ENCODE measurements around the gene AGAP6. TPM values are rescaled to one million over a fixed set of nuclear protein-coding genes. Genes with fewer than 3 reads are reported as not detected.
"Not testable (repeated sequence)": the region's sequence is repeated elsewhere in the genome, so short reads cannot be mapped to it uniquely, and the experiment has no call there.

The AGAP6 gene
- 3.2 and 4.7 TPM in 2 replicates for total RNA-seq

DNA sequence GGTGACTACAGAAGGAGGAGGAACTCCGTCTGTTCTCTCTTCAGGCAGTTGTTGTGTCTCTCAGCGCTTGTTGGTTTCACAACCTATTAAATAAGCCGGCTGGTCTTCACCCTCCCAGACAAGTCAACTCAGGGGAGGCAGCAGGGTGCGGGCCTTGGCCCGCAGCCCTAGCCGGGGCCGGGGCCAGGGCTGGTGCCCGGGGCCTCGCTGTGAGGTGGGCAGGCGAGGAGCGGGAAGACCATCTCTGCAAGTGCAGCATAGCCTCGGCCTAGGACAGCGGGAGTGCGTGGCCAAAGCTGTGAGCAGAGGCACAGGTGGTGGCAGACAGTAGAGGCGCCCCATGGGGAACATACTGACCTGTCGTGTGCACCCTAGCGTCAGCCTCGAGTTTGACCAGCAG lies at the start of gene AGAP6:
TSS of gene AGAP6 (plus strand) at position 31 of the 400 bp plus-strand sequence. CDS start at position 341, 310 bp downstream.
- not testable (repeated sequence) for H3K4me3 ChIP-seq (ENCODE audit: low read depth, low read length); DNase-seq (ENCODE audit: low read depth)

- peak; percentile 83 for DNase-seq (ENCODE audit: low read depth)
- peak within 1 kb of the TSS; percentile 74 for H3K4me3 ChIP-seq (ENCODE audit: low read depth, low read length)
These were observed 46.5 kb upstream of the AGAP6 start, which contains the start of the genes PARG and TIMM23B for GRCh38 chr10:49941447-49942338. Gene PARG (minus strand): TSS chr10:49942027. CDS start chr10:49941725, 302 bp downstream. Gene TIMM23B (plus strand): TSS chr10:49942053. CDS start chr10:49942195, 142 bp downstream.

DNA sequence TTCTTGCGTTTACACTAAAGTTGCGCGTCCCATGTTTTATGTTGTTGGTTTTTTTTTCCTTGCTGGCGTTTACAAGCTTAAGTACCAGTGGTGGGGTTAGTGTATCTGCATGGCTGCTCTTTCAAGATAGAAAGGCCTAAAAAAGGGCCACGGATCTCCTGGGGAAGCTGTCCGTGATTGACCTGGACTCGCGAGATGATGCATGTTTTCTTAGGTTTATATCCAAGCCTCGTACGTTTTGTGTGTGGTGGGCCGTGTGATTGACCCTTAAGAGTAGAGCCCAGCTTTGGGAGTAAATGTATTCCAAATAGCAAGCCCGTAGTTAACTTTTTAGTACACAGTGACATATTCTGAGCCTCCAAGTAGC lies 45.9 kb upstream of the AGAP6 start:
- H3K4me3 ChIP-seq (ENCODE audit: low read depth, low read length) = peak overlapping the region; percentile 74
- DNase-seq (ENCODE audit: low read depth) = peak; percentile 17

DNA sequence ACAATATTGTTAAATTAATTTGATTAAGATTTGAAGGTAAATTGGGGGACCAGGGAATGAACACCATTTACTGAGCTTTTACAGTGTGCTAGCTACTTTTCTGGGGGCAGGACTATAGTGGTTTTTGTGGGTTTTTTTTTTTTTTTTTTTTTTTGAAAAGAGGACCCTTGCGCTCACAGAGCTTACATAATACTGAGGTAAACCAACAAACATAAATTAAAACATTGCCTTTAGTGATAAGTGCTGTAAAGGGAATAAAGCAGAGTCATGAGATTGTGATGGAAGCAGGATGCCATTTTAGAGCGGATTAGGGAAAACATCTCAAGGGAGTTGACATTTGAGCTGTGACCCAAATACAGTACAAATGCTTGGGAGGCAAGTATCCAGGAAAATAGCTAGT lies 44.6 kb upstream of the AGAP6 start:
- not testable (repeated sequence) for DNase-seq (ENCODE audit: low read depth)
- H3K4me3 ChIP-seq (ENCODE audit: low read depth, low read length) = peak overlapping the region; percentile 21

- not testable (repeated sequence) for DNase-seq (ENCODE audit: low read depth); H3K4me3 ChIP-seq (ENCODE audit: low read depth, low read length)
These were observed 40.1 kb upstream of the AGAP6 start for GRCh38 chr10:49948142-49948541.

- not testable (repeated sequence) for DNase-seq (ENCODE audit: low read depth)
These were observed 39.5 kb upstream of the AGAP6 start for GRCh38 chr10:49948737-49949136.

GRCh38 chr10:49952006-49952405 lies 36.2 kb upstream of the AGAP6 start:
- not testable (repeated sequence) for DNase-seq (ENCODE audit: low read depth); H3K4me3 ChIP-seq (ENCODE audit: low read depth, low read length)

More at GRCh38 chr10:49948737-49949136, 39.5 kb upstream of the AGAP6 start:
- H3K4me3 ChIP-seq (ENCODE audit: low read depth, low read length) = not testable (repeated sequence)

GRCh38 chr10:49953122-49953521 lies 35.1 kb upstream of the AGAP6 start:
- peak; percentile 44 for DNase-seq (ENCODE audit: low read depth)
- H3K4me3 ChIP-seq (ENCODE audit: low read depth, low read length) = not testable (repeated sequence)

DNA sequence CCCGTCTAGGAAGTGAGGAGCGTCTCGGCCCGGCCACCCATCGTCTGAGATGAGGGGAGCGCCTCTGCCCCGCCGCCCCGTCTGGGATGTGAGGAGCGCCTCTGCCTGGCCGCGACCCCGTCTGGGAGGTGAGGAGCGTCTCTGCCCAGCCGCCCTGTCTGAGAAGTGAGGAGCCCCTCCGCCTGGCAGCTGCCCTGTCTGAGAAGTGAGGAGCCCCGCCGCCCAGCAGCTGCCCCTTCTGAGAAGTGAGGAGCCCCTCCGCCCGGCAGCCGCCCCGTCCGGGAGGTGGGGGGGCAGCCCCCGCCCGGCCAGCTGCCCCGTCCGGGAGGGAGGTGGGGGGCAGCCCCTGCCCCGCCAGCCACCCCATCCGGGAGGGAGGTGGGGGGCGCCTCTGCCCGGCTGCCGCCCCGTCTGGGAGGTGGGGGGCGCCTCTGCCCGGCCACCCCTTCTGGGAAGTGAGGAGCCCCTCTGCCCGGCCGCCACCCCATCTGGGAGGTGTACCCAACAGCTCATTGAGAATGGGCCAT lies 17.8 kb upstream of the AGAP6 start:
- not testable (repeated sequence) for DNase-seq (ENCODE audit: low read depth); H3K4me3 ChIP-seq (ENCODE audit: low read depth, low read length)

DNA sequence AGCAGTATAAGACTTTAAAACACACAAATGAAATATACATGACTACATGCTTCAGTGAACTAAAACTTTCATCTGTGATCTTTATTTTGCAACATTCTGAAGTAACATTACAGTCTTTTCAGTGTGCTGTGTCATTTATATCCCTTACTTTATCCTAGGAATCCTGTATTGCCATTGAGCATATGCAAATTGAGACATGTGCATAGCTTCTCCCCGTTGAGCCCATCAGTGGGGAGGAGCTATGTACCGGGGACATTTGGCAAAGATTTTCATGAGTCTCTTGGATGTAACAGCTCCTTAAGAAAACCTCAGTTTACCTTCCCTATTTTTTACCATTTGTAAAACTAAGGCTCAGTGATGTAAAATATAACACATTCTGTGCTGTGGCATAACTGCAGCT lies 16.7 kb upstream of the AGAP6 start:
- DNase-seq (ENCODE audit: low read depth); H3K4me3 ChIP-seq (ENCODE audit: low read depth, low read length): not testable (repeated sequence)

DNA sequence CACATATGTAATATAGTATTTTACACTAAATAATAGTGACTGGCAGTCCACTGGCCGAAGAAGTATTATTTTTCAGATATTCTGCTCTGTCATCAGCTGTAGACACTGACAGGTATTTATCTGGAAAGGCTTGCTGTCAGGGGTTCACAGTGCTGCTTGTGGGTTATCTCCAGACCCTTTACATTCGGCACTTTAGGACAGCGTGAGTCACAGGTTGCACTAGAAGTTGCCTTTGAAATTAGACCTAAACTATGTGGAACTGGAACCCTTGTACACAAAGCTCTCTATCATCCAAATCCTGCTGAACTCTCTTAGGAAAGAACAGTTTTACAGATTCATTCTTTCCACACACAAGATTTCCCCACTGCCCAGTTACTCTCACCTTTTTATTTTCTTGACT lies 16.1 kb upstream of the AGAP6 start:
- not testable (repeated sequence) for DNase-seq (ENCODE audit: low read depth); H3K4me3 ChIP-seq (ENCODE audit: low read depth, low read length)

- DNase-seq (ENCODE audit: low read depth); H3K4me3 ChIP-seq (ENCODE audit: low read depth, low read length): not testable (repeated sequence)
These were observed 10.4 kb upstream of the AGAP6 start for GRCh38 chr10:49977756-49978155.

DNA sequence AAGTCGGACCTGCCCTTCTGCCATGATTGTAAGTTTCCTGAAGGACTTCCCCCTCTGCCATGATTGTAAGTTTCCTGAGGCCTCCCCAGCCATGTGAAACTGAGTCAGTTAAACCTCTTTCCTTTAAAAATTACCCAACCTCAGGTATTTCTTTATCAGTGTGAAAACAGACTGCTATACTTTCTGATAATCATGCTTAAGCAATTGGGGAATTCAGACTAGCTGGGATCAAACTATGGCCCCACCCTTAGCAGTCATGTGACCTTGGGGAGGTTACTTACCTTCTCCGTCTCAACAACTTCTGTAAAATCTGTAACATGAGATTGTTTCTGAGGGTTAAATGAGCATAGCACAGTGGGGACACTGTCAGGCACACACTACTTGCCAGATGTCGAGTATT lies 999 bp upstream of the AGAP6 start:
- not testable (repeated sequence) for DNase-seq (ENCODE audit: low read depth); H3K4me3 ChIP-seq (ENCODE audit: low read depth, low read length)

DNA sequence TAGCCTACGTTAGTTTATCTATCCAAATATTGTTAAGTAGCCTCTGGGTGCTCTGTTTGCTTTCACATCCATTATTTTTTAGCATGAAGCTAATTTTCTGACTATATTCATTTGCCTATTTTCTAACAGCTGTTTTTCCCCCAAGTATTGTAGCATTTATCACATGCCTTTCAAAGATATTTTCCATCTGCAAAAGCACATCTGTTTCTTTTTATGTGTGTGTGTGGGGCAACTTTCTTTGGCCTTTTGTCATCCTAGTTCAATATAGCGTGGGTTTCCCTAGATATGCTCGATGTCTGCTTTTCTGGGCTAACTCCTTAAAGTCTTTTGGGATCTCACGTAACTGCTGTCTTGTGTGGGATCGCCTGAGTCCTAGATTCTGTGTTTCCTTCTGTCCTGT lies 7.1 kb downstream of the AGAP6 start:
- DNase-seq (ENCODE audit: low read depth) = peak; percentile 23
- not testable (repeated sequence) for H3K4me3 ChIP-seq (ENCODE audit: low read depth, low read length)

DNA sequence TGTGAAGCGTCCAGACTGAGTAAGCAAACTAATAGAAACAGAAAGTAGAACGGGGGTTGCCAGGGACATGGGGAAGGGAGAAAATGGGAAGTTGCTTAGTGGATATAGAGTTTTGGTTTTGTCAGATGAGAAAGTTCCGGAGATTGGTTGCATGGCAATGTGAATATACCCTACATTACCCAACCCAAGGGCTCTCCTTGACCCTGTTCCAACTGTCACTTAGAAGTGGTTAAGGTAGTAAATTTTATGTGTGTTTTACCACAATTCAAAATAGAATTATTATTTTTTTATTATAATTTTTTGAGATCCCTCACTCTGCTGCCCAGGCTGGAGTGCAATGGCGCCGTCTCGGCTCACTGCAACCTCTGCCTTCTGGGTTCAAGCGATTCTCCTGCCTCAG lies 25.8 kb downstream of the AGAP6 start:
- not testable (repeated sequence) for DNase-seq (ENCODE audit: low read depth)

DNA sequence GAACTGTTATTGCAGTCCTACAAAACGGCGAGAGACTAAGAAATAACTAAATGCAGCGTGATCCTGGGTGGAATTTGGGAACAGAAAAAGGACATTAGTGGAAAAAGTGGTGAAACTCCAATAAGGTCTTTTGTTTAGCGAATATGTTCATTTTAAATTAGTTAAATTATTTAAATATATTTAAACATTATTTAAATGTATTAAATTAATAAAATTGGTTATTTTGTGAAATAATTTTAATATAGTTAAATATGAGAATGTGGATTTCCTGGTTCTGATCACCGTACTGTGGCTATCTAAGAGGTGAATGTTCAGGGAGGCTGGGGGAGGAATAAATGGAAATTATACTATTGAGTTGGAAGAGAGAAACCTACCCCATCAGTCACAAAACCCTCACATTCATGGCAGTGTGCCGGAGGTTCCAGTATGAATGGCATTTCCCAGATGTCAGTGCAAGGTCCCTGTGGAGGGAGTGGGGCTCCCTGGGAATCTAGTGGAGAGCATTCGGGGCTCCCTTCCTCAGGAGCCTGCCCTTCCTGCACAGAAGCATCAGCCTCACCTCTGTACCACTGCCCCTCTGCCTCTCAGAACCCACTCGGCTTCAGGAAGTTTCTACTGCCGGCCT lies 27.5 kb downstream of the AGAP6 start:
- H3K4me3 ChIP-seq (ENCODE audit: low read depth, low read length); DNase-seq (ENCODE audit: low read depth): not testable (repeated sequence)

More for the DNA sequence above, 25.8 kb downstream of the AGAP6 start:
- H3K4me3 ChIP-seq (ENCODE audit: low read depth, low read length) = not testable (repeated sequence)

GRCh38 chr10:50016926-50017325 lies 28.7 kb downstream of the AGAP6 start:
- not testable (repeated sequence) for DNase-seq (ENCODE audit: low read depth); H3K4me3 ChIP-seq (ENCODE audit: low read depth, low read length)

GRCh38 chr10:50017646-50018045 lies 29.4 kb downstream of the AGAP6 start:
- not testable (repeated sequence) for DNase-seq (ENCODE audit: low read depth)

DNA sequence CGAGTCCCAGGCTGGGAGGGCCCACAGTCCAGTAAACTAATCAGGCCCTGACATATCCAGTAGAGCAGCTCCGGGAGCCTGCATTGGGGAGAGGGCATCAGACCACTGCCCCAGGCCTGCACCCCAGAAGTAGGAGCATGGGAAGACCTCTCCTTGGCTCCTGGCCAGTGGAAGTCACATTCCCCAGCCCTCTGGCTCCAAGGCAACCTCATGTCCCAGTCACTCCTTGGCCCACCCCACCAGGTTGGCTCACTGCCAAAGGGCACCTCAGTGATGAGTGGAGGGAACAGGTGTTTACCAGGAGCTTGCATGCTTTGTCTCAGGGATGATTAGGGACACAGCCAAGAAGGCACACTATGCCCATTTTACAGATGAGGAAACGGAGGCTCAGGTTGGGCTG lies 31.1 kb downstream of the AGAP6 start:
- not testable (repeated sequence) for DNase-seq (ENCODE audit: low read depth); H3K4me3 ChIP-seq (ENCODE audit: low read depth, low read length)

More at GRCh38 chr10:50017646-50018045, 29.4 kb downstream of the AGAP6 start:
- not testable (repeated sequence) for H3K4me3 ChIP-seq (ENCODE audit: low read depth, low read length)
